B cell (primary cell): ENCODE results near the gene ZNF212. TPM values are rescaled to one million over a fixed set of nuclear protein-coding genes. Genes with fewer than 3 reads are reported as not detected.

Experiments
- ATAC-seq: fragments of 200-7000 bp; cut with Tn5 transposase; one replicate; pipeline ENCODE4 v1.10.0; 2021; ENCODE audit warnings: low read depth, mild to moderate bottlenecking, moderate number of reproducible peaks, moderate library complexity
- CTCF ChIA-PET: fragments of 350-600 bp; sonication (Branson Sonifier 250); formaldehyde crosslinking; loops from one replicate; lab custom pipeline; 2021; ENCODE audit warnings: antibody characterized with exemption, inconsistent platforms; lab: Charles Lee
- POLR2A ChIA-PET: fragments of 350-600 bp; sonication (Branson Sonifier 250); formaldehyde crosslinking; loops from one replicate; lab custom pipeline; 2021; ENCODE audit warnings: antibody characterized with exemption; lab: Charles Lee
- DNase-seq: peaks from one replicate; pipeline ENCODE4 v3.0.0; 2013
- H2AFZ ChIP-seq: 2 replicates; pipeline ENCODE4 v1.6.1; 2012; ENCODE audit warnings: mild to moderate bottlenecking, low read depth, low read length; ENCODE audit not compliant: insufficient read depth, poor library complexity, severe bottlenecking
- H3K27ac ChIP-seq, 2 donors: 1 replicate in 1 of 2; 2 replicates in 1 of 2; pipeline ENCODE4 v1.5.1; 2012 to 2013; ENCODE audit warnings: low read length in 2 of 2, mild to moderate bottlenecking in 2 of 2, moderate library complexity in 1 of 2
- H3K27me3 ChIP-seq, 4 experiments: fragments of 200-600 bp in 1 of 4; sonication (generic) in 1 of 4; replicated peaks in 1 of 4; 1 replicate in 2 of 4; 2 replicates in 2 of 4; pipeline versions ENCODE4 v1.6.1 to v1.7.0; 2013 to 2016; ENCODE audit warnings: low read length in 3 of 4, mild to moderate bottlenecking in 2 of 4, mixed read lengths in 1 of 4, moderate library complexity in 1 of 4; ENCODE audit not compliant: insufficient read depth in 4 of 4, control insufficient read depth in 3 of 4; ENCODE audit errors: control extremely low read depth in 1 of 4
- H3K36me3 ChIP-seq, 2 experiments: replicated peaks in 1 of 2; 1 replicate in 1 of 2; 2 replicates in 1 of 2; pipeline versions ENCODE4 v1.6.1 to v1.7.1; 2013; ENCODE audit warnings: low read length in 1 of 2; ENCODE audit not compliant: insufficient read depth in 2 of 2, control insufficient read depth in 1 of 2; ENCODE audit errors: control extremely low read depth in 1 of 2, extremely low read depth in 1 of 2
- H3K4me1 ChIP-seq, 2 donors: fragments of 200-600 bp in 1 of 2; sonication (generic) in 1 of 2; 1 replicate in 1 of 2; 2 replicates in 1 of 2; pipeline versions ENCODE4 v1.5.1 to v1.6.1; 2013 to 2017; ENCODE audit warnings: low read length in 2 of 2; ENCODE audit not compliant: control insufficient read depth in 2 of 2, insufficient read depth in 2 of 2
- H3K4me2 ChIP-seq: replicated peaks from 2 replicates; pipeline ENCODE3; 2012; ENCODE audit warnings: mild to moderate bottlenecking, low read depth, low read length; ENCODE audit not compliant: poor library complexity, severe bottlenecking
- H3K4me3 ChIP-seq, 5 experiments: fragments of 200-600 bp in 1 of 5; sonication (generic) in 1 of 5; 1 replicate in 3 of 5; 2 replicates in 2 of 5; pipeline versions ENCODE4 v1.5.1 to v1.7.0; 2011 to 2016; ENCODE audit warnings: low read length in 4 of 5, mild to moderate bottlenecking in 4 of 5, low read depth in 2 of 5, control low read depth in 1 of 5, moderate library complexity in 1 of 5; ENCODE audit not compliant: insufficient read depth in 1 of 5; ENCODE audit errors: control extremely low read depth in 1 of 5, extremely low read depth in 1 of 5
- H3K79me2 ChIP-seq: fragments of 200-600 bp; sonication (generic); one replicate; pipeline ENCODE4 v1.6.0; 2016; ENCODE audit warnings: low read length; ENCODE audit not compliant: control insufficient read depth, insufficient read depth
- H3K9ac ChIP-seq: fragments of 200-600 bp; sonication (generic); 2 replicates; pipeline ENCODE4 v1.6.1; 2017; ENCODE audit warnings: mild to moderate bottlenecking, low read length, moderate library complexity
- H3K9me3 ChIP-seq, 3 donors: one replicate each; pipeline versions ENCODE4 v1.6.1 to v1.7.1; 2013; ENCODE audit warnings: low read length in 2 of 3; ENCODE audit not compliant: control insufficient read depth in 2 of 3, insufficient read depth in 1 of 3; ENCODE audit errors: control extremely low read depth in 1 of 3
- H4K20me1 ChIP-seq: 2 replicates; pipeline ENCODE4 v1.6.0; 2012; ENCODE audit warnings: mild to moderate bottlenecking, low read length; ENCODE audit not compliant: insufficient read depth, control insufficient read depth, poor library complexity, severe bottlenecking
- H3K27ac Mint-ChIP-seq: one replicate; pipeline ENCODE4 v1.8.0; 2021; ENCODE audit warnings: mixed read lengths
- H3K27me3 Mint-ChIP-seq: one replicate; pipeline ENCODE4 v1.8.0; 2021; ENCODE audit warnings: mixed read lengths
- H3K4me1 Mint-ChIP-seq: one replicate; pipeline ENCODE4 v1.8.0; 2021; ENCODE audit warnings: mixed read lengths
- H3K4me3 Mint-ChIP-seq: one replicate; pipeline ENCODE4 v1.8.0; 2021; ENCODE audit warnings: mixed read lengths
- H3K9me3 Mint-ChIP-seq: one replicate; pipeline ENCODE4 v1.8.0; 2022; ENCODE audit warnings: mixed read lengths; ENCODE audit not compliant: insufficient read depth
- CTCF ChIP-seq: fragments of 200-600 bp; IDR thresholded peaks from one replicate; pipeline ENCODE4 v1.8.0; 2022; ENCODE audit warnings: antibody characterized with exemption, mild to moderate bottlenecking
- EZH2 ChIP-seq: IDR thresholded peaks from 2 replicates; pipeline ENCODE4 v1.6.1; 2012; ENCODE audit warnings: borderline replicate concordance, low read depth, mild to moderate bottlenecking, moderate library complexity, low read length; ENCODE audit not compliant: insufficient read depth, poor library complexity, severe bottlenecking
- WGBS: methylation state at CpG from one replicate; pipeline ENCODE4 v1.1.5; 2013; ENCODE audit warnings: missing lambda C conversion rate; ENCODE audit not compliant: insufficient coverage; 5-methylcytosine and 5-hydroxymethylcytosine counted together
- intact Hi-C: fragments of 100-400 bp; cut with micrococcal nuclease; formaldehyde crosslinking; loops from one replicate; pipeline ENCODE4 v1.10.0; 2022
- polyA plus RNA-seq: library from polyadenylated mRNA; depleted of rRNA; stranded (reverse); fragments of >200 nt; gene quantifications from 2 replicates; pipeline ENCODE4 v1.2.3, GENCODE V29; 2012
- total RNA-seq, 2 donors: library from RNA; stranded (reverse); fragments of 120-200 nt in 1 of 2; gene quantifications; 1 replicate in 1 of 2; 2 replicates in 1 of 2; pipeline versions ENCODE4 v1.2.3 to v1.2.4, GENCODE V29; 2013 to 2022

Gene ZNF212
- total and polyA plus RNA-seq, 2 donors (not counting 1 experiment from before 2014, with no cell fraction given): 8.1 to 22.5 TPM

GRCh38 chr7:149209518-149210269, 29.8 kb upstream of the ZNF212 start:
- H3K79me2 ChIP-seq: no peaks in the 10 kb centered on the region
- H3K4me3 ChIP-seq: no peak overlapping the region
- Mint-ChIP-seq H3K4me1 (no peaks in the 10 kb centered on the region), H3K27me3 (no peaks in the 10 kb centered on the region), H3K27ac (no peak overlapping the region), H3K4me3 (no peak overlapping the region), H3K9me3 (no peaks in the 10 kb centered on the region)
- no peaks in the 10 kb centered on the region for H4K20me1 ChIP-seq
- no peak overlapping the region for H2AFZ ChIP-seq
- CTCF ChIA-PET: interaction anchor here (0.6 to 1.4 kb wide), 3 partner anchors 9 to 213 kb away, joined by 3 to 5 read pairs (median 3); no protein-coding TSS in a partner anchor
- no peaks in the 10 kb centered on the region for H3K4me1 ChIP-seq
- H3K27ac ChIP-seq: no peak overlapping the region
- H3K9me3 ChIP-seq: no peaks in the 10 kb centered on the region
- no peak overlapping the region for H3K9ac ChIP-seq
- peak; percentile 37 for DNase-seq
- peak; percentile 47 for ATAC-seq
- H3K4me2 ChIP-seq: no peak overlapping the region
- WGBS: 76% methylated on average over 4 of the region's 7 CpGs
- POLR2A ChIA-PET: no interaction called here
- TF ChIP-seq EZH2 (no peak), CTCF (peak; percentile 61)
- H3K36me3 ChIP-seq: peaks cover 20 to 58% of the 10 kb centered on the region in 2 experiments
- no peaks in the 10 kb centered on the region for H3K27me3 ChIP-seq
- intact Hi-C loops: no loop called here

DNA sequence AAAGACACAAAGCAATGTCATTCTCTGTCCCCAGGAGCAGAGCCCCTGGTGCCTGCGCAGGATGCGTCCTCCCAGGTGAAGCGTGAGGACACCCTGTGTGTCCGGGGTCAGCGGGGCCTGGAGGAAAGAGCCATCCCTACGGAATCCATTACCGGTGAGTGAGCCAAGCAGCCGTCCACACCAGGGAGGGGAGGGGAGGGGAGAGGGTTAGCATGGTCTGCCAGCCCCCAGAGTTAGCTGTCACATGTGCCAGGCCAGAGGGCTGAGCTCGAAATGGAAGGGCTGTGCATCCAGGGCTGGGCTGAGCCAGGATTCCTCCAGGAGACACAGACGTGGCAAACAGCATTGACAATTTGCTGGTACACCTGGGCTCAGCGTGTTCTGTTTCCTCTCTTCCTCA, 28.9 kb upstream of the ZNF212 start:
- Histone ChIP-seq H3K9me3 (no peaks in the 10 kb centered on the region), H3K36me3 (peaks cover 20 to 64% of the 10 kb centered on the region in 2 experiments), H4K20me1 (no peaks in the 10 kb centered on the region), H3K27me3 (no peaks in the 10 kb centered on the region), H3K27ac (no peak overlapping the region), H3K79me2 (no peaks in the 10 kb centered on the region), H3K4me1 (no peaks in the 10 kb centered on the region), H3K4me2 (no peak overlapping the region), H2AFZ (no peak overlapping the region), H3K9ac (no peak overlapping the region), H3K4me3 (no peak overlapping the region)
- ChIA-PET POLR2A (no interaction called here), CTCF (interaction anchor here (0.8 to 1.4 kb wide), 2 partner anchors 8 to 212 kb away, joined by 3 read pairs; no protein-coding TSS in a partner anchor)
- ATAC-seq (no peak), DNase-seq (no peak)
- 98% methylated on average over 10 of the region's 11 CpGs for WGBS
- no peak for TF ChIP-seq CTCF
- TF ChIP-seq EZH2: no peak
- Mint-ChIP-seq H3K4me3 (no peak overlapping the region), H3K27me3 (no peaks in the 10 kb centered on the region), H3K27ac (no peak overlapping the region), H3K9me3 (no peaks in the 10 kb centered on the region), H3K4me1 (no peaks in the 10 kb centered on the region)
- intact Hi-C loops: no loop called here
